Thyroid gland (tissue), 4 donors: ENCODE measurements around the gene TMEM61.

Source experiments
- CTCF ChIP-seq, 6 experiments: fragments of 200-600 bp in 3 of 6; fragments of 450-650 bp in 3 of 6; sonication (generic) in 3 of 6; IDR thresholded peaks; one replicate each; pipeline ENCODE4 v1.5.1; 2016 to 2019; ENCODE audit warnings: antibody characterized with exemption in 6 of 6, mild to moderate bottlenecking in 2 of 6, inconsistent platforms in 1 of 6, moderate library complexity in 1 of 6
- POLR2A ChIP-seq, 2 donors: fragments of 450-650 bp; IDR thresholded peaks; one replicate each; pipeline ENCODE4 v1.6.1; 2017; ENCODE audit warnings: antibody characterized with exemption in 2 of 2, mild to moderate bottlenecking in 2 of 2, moderate library complexity in 1 of 2

- no peak for TF ChIP-seq POLR2A (IDR thresholded peaks at IDR 0.05)
- TF ChIP-seq CTCF (IDR thresholded peaks at IDR 0.05), result no peak
Observed at GRCh38 chr1:54998100-54998499, 17.7 kb downstream of the TMEM61 start.
